KMS-11 (cell line): ENCODE results near the gene DYNC2I2.
A peak's percentile ranks its signal among the peaks of the same experiment; 100 is the strongest.

Experiments used
- H2AFZ ChIP-seq: fragments of 200-600 bp; sonication (generic); 2 replicates; pipeline ENCODE4 v1.6.1; 2016; ENCODE audit warnings: antibody characterized with exemption, mixed run types, low read depth
- H3K27ac ChIP-seq: fragments of 200-600 bp; sonication (generic); 2 replicates; pipeline ENCODE4 v1.6.1; 2016; ENCODE audit warnings: mild to moderate bottlenecking, mixed run types
- H3K27me3 ChIP-seq: fragments of 200-600 bp; sonication (generic); 2 replicates; pipeline ENCODE4 v1.6.1; 2017; ENCODE audit warnings: mild to moderate bottlenecking, low read depth, mixed run types, moderate library complexity; ENCODE audit not compliant: insufficient read depth
- H3K36me3 ChIP-seq: fragments of 200-600 bp; sonication (generic); 2 replicates; pipeline ENCODE4 v1.6.1; 2017; ENCODE audit warnings: mild to moderate bottlenecking, mixed run types; ENCODE audit not compliant: insufficient read depth
- H3K4me1 ChIP-seq: fragments of 200-600 bp; sonication (generic); 2 replicates; pipeline ENCODE4 v1.6.1; 2016; ENCODE audit warnings: mild to moderate bottlenecking, low read depth, mixed run types; ENCODE audit not compliant: poor library complexity, severe bottlenecking
- H3K4me2 ChIP-seq: fragments of 200-600 bp; sonication (generic); 2 replicates; pipeline ENCODE4 v1.7.0; 2016; ENCODE audit warnings: mild to moderate bottlenecking, mixed run types
- H3K4me3 ChIP-seq: fragments of 200-600 bp; sonication (generic); IDR thresholded peaks from 2 replicates; pipeline ENCODE4 v1.6.1; 2017; ENCODE audit warnings: low read depth, low read length, mixed read lengths; ENCODE audit not compliant: insufficient read depth
- H3K79me2 ChIP-seq: fragments of 200-600 bp; sonication (generic); 2 replicates; pipeline ENCODE4 v1.6.1; 2016; ENCODE audit warnings: low read depth, mixed run types; ENCODE audit not compliant: insufficient read depth
- H3K9ac ChIP-seq: fragments of 200-600 bp; sonication (generic); 2 replicates; pipeline ENCODE4 v1.6.1; 2016; ENCODE audit warnings: mild to moderate bottlenecking, mixed run types
- H4K20me1 ChIP-seq: fragments of 200-600 bp; sonication (generic); 2 replicates; pipeline ENCODE4 v1.6.1; 2016; ENCODE audit warnings: mild to moderate bottlenecking, mixed run types; ENCODE audit not compliant: insufficient read depth
- TF ChIP-seq, protein P1 (sequence below): fragments of 200-600 bp; sonication (generic); conservative IDR thresholded peaks from 2 replicates; pipeline ENCODE4 v1.6.1; 2017; ENCODE audit warnings: low read depth, mild to moderate bottlenecking, antibody characterized with exemption, low read length, moderate library complexity, mixed read lengths

The DYNC2I2 gene

GRCh38 chr9:128656416-128657343 lies at the start of gene DYNC2I2:
Gene DYNC2I2 (minus strand): TSS chr9:128656847. CDS start chr9:128656726, 121 bp downstream.
- no peak within 1 kb of the TSS for H3K4me3 ChIP-seq
- peaks cover 8% of the 10 kb centered on the region for H3K4me1 ChIP-seq
- no peaks in the 10 kb centered on the region for H3K27me3 ChIP-seq
- H4K20me1 ChIP-seq: no peaks in the 10 kb centered on the region
- H3K4me2 ChIP-seq: peak within 1 kb of the TSS; percentile 72
- TF ChIP-seq, protein P1, sequence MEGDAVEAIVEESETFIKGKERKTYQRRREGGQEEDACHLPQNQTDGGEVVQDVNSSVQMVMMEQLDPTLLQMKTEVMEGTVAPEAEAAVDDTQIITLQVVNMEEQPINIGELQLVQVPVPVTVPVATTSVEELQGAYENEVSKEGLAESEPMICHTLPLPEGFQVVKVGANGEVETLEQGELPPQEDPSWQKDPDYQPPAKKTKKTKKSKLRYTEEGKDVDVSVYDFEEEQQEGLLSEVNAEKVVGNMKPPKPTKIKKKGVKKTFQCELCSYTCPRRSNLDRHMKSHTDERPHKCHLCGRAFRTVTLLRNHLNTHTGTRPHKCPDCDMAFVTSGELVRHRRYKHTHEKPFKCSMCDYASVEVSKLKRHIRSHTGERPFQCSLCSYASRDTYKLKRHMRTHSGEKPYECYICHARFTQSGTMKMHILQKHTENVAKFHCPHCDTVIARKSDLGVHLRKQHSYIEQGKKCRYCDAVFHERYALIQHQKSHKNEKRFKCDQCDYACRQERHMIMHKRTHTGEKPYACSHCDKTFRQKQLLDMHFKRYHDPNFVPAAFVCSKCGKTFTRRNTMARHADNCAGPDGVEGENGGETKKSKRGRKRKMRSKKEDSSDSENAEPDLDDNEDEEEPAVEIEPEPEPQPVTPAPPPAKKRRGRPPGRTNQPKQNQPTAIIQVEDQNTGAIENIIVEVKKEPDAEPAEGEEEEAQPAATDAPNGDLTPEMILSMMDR: no peak
- H3K27ac ChIP-seq: peak within 1 kb of the TSS; percentile 100
- no peaks in the 10 kb centered on the region for H3K36me3 ChIP-seq
- H3K9ac ChIP-seq: peak within 1 kb of the TSS; percentile 100
- H3K79me2 ChIP-seq: no peaks in the 10 kb centered on the region
- H2AFZ ChIP-seq: peak within 1 kb of the TSS; percentile 90

GRCh38 chr9:128706045-128706444 lies 49.4 kb upstream of the DYNC2I2 start:
- no peak overlapping the region for H3K27ac ChIP-seq
- no peaks in the 10 kb centered on the region for H3K4me1 ChIP-seq
- H4K20me1 ChIP-seq: no peaks in the 10 kb centered on the region
- H3K4me3 ChIP-seq: no peak overlapping the region
- H3K79me2 ChIP-seq: no peaks in the 10 kb centered on the region
- TF ChIP-seq, protein P1: no peak
- H3K4me2 ChIP-seq: no peak overlapping the region
- H2AFZ ChIP-seq: no peak overlapping the region
- H3K36me3 ChIP-seq: no peaks in the 10 kb centered on the region
- no peaks in the 10 kb centered on the region for H3K27me3 ChIP-seq
- H3K9ac ChIP-seq: no peak overlapping the region

GRCh38 chr9:128705051-128705965 lies 48.7 kb upstream of the DYNC2I2 start:
- TF ChIP-seq, protein P1: no peak
- no peaks in the 10 kb centered on the region for H4K20me1 ChIP-seq
- H3K4me3 ChIP-seq: no peak overlapping the region
- H3K79me2 ChIP-seq: no peaks in the 10 kb centered on the region
- H2AFZ ChIP-seq: no peak overlapping the region
- no peaks in the 10 kb centered on the region for H3K36me3 ChIP-seq
- H3K4me2 ChIP-seq: no peak overlapping the region
- no peak overlapping the region for H3K27ac ChIP-seq
- H3K9ac ChIP-seq: no peak overlapping the region
- no peaks in the 10 kb centered on the region for H3K4me1 ChIP-seq
- no peaks in the 10 kb centered on the region for H3K27me3 ChIP-seq

- Histone ChIP-seq H3K27me3 (no peaks in the 10 kb centered on the region), H3K79me2 (no peaks in the 10 kb centered on the region), H3K4me3 (no peak overlapping the region), H3K36me3 (no peaks in the 10 kb centered on the region), H3K4me2 (no peak overlapping the region), H3K27ac (no peak overlapping the region), H2AFZ (no peak overlapping the region), H4K20me1 (no peaks in the 10 kb centered on the region), H3K9ac (no peak overlapping the region), H3K4me1 (no peaks in the 10 kb centered on the region)
- TF ChIP-seq, protein P1: no peak
These were observed 47.7 kb upstream of the DYNC2I2 start for GRCh38 chr9:128704356-128704670.
